ENCODE results near the gene ANKS1B.
"Not testable (repeated sequence)": the region's sequence is repeated elsewhere in the genome, so short reads cannot be mapped to it uniquely, and the experiment has no call there.

ANKS1B gene

DNA sequence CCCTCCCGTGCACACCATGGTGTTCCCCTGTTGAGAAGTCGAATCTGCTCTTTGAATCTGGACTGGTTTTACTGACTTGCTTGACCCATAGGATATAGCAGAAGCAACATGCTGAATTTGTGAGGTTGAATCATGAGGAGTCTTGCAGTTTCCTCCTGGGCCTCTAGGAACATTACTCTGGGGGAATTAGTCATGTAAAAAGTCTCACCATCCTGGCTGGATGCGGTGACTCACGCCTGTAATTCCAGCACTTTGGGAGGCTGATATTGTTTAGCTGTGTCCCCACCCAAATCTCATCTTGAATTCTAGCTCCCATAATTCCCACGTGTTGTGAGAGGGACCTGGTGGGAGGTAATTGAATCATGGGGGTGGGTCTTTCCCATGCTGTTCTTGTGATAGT is 1228.9 kb downstream of the ANKS1B start:
- ATAC-seq, DNase-seq: not testable (repeated sequence)

GRCh38 chr12:98754095-98754494 is 1230.6 kb downstream of the ANKS1B start:
- ATAC-seq (peak; percentile 81), DNase-seq (peak; percentile 23)

DNA sequence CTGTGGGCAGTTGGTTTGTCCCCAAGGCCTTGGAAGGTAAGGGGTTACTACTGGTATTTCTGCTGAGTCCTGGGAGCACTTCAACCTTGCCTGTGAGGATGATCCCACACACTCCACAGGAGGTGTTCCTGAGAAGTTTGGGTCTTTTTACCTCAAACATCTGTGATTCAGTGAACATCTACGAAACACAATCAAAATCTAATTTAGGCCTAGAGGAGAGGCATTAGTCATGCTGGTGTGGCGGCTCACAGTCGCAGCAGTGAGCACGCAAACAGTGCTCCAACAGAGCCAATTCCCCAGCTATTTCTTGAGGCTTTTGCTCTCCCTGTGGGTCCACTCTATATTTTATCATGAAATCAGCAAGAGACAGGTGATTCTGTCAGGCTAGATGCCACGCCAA is 1232.0 kb downstream of the ANKS1B start:
- no peak for ATAC-seq
- DNase-seq, result no peak

DNA sequence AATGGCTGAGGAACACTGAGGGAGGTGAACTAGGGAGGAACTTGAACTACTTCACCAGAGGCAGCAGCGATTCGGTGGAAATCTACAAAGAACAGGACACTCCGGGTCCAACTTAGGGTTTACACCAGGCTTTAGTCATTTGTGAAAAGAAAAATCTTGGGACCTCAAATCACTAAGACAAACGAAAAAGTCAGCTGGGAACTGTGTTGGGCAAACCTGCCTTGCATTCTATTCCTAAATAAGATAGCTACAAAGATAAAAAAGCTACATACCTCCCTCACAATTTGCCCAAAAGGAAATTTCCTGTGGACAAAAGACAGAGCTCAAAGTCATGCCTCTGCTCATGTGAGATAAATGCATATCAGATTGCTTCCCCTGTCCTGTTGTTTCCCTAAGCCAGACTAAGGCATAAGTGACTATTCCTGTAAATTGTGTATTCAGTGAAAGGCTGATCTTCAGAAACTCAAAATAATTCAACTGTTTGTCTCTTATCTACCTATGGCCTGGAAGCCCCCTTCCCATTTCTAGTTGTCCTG is 1233.1 kb downstream of the ANKS1B start:
- ATAC-seq (no peak), DNase-seq (no peak)

GRCh38 chr12:98750511-98750910 is 1234.2 kb downstream of the ANKS1B start:
- no peak for ATAC-seq
- no peak for DNase-seq

DNA sequence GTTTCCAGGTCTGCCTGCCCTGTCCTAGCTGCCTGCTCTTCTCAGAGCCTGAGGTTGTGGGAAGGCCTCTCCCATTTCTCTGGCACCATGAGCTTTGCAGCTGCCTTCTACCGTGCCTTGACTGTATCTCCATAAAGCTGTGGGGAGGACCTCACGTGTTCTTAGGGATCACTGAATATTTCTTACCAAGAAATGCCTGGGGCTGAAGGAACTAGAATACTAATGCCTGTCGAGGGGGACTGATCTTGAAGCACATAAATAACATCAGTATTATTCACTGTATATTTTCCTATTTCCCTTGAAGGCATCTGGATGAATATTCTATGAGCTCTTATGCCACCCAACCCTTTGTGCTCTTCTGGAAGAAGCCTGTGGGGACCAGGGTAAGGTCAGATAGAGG is 1236.3 kb downstream of the ANKS1B start:
- DNase-seq (no peak), ATAC-seq (no peak)

DNA sequence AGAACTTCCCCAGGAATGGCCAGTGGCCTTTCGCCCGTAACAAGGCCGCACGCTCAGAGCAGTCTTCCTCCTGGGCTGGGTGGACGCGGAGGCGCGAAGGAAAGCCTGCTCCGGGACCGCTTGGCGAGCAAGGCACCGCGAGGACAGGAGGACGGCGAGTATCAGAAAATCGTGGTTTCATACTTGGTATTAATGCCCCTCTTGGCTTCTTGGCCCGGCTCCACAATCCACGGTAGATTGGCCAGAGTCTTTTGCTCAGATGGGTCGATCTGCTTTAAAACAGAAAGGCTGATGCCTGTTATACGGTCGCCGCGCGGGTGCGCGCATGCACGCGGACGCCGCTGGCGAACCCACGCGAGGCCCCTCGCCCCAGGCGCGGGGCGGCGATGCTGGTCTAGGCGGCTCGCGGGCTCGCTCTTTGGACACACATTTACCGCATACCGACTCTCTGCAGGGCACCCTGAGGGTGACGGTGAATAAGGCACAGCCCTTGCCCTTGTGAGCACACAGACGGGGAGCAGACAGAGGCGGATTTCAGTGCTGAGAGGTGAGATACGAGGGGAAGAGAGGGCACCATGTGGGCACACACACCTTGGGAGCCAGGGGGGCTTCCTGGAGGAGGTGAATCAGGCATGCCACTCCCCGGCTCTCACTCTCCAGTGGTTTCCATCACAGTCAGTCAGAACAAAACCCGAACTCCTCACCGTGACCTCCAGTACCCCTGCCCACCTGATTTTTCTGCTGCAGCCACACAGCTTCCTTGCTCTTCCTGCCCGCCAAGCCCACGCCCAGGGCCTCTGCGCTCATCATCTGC is 1239.0 kb downstream of the ANKS1B start:
- DNase-seq, result peak; percentile 38
- ATAC-seq, result peak; percentile 38

- DNase-seq (no peak), ATAC-seq (no peak)
Observed at GRCh38 chr12:98744680-98745079, 1240.1 kb downstream of the ANKS1B start.

GRCh38 chr12:98743362-98743953 is 1241.3 kb downstream of the ANKS1B start:
- peak; percentile 53 for DNase-seq
- ATAC-seq, result no peak

DNA sequence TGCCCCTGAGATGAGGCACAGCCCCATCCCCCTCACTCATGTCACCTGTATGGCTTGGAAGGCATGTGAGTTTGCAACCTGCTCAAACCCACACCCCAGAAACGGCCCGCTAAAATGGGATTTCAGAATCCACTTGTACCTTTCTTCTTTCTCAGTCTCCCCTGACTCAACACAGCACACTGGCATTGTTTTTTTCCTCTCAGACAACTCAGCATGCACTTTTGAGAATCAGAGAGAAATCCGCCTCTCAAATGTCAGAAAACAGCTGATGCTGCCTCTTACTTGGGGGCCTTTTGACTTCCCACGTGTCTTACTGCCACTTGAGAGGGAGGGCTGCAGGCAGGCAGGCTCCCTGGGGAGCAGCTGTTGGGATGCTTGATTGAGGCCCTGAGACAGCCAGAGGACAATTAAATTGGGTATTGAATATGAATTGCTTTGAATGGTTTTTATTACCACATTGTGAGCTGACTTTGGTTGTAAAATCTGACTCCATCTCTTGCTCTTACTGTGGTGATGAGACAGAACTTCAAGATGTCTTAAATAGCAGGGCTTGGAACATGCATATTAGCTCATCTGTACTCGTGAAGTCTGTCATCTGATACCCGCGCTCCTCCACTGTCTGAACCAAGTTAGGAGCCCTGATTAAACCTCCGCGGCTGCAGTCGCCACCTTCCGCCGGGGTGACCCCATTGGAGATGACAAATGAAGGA is 1243.0 kb downstream of the ANKS1B start:
- peak; percentile 37 for ATAC-seq
- DNase-seq, result peak; percentile 19

- ATAC-seq, result peak; percentile 83
- peak; percentile 30 for DNase-seq
Observed at GRCh38 chr12:98741196-98741555, 1243.6 kb downstream of the ANKS1B start.

DNA sequence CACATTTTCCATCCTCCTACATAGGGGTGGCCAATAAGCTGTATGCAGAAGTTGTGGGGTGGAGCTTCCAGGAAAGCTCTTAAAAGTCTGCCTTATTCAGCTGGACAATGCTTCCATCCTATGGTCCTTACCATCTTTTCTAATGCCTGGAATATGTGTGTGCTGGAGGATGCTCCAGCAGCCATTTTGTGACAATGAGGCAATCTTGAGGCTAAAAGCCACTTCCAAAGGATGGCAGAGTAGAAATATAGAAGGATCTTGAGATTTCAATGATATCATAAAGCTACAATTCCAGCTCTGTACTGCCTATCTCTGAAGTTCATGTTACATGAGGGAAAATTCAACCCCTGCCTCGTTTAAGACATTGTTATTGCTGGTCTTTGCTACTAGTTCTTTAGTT is 1244.0 kb downstream of the ANKS1B start:
- DNase-seq (no peak), ATAC-seq (no peak)

GRCh38 chr12:98738539-98738938 is 1246.2 kb downstream of the ANKS1B start:
- DNase-seq (no peak), ATAC-seq (no peak)

DNA sequence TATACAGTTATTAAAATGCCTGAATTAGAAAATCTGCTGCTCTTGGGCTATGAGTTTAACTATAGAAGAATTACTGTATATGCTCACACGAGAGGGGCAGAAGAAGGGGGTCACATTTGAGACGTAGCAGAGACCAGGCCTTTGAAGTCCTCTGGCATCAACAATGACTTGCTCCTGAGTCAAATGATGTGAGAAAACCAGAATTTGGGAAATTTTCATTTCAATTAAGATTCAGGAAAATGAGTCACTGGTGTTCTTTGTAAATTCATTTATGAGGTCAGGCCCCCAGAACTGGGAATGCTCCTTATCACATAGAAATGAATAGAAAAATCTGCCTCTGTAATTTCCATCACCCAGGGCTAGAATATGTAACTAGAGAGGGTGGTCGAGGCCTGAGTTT is 1246.7 kb downstream of the ANKS1B start:
- DNase-seq (no peak), ATAC-seq (no peak)

GRCh38 chr12:98737322-98737712 is 1247.4 kb downstream of the ANKS1B start:
- ATAC-seq (no peak), DNase-seq (no peak)

DNA sequence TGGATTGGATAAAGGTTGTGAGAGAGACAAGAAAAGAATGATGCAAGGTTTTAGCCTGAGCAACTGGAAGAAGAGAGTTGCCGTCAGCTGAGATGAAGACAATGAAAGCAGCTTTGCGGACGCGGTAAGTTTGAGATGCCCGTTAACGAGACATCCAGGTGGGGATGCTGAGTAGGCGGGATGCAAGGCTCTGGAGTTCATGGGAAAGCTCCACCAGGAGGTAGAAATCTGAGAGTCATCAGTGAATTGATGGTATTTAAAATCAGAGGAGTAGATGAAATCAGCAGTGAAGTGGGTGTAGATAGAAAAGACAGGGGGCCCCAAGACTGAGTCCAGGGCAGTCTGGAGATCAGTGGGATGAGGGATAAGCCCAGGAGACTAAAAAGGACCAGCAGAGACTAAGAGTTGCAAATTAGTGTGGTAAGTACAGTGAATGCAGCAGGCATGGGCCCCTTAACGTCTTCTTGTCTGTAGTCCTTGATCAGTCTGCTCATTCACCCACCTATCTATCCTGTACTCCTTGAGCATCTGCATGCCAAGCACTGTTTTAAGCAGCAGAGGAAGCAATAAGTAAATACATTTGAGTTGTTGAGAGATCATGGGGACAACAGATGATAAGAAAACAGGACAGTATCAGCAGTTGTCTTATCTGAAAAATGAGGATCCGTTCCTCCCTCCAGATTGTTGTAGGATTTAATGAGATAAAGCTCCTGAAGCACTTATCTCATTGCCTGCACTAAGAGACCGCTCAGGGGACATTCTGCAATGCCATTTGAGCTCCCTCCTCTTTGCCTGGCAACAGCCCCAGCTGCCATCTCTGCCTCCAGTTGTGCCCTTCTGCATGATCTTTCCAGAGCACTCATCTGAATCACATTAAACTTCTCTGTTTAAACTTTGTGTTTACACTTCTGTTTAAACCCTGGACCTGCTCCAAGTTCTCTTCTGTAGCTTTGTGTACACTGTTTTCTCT is 1248.1 kb downstream of the ANKS1B start:
- DNase-seq, result no peak
- ATAC-seq, result no peak

DNA sequence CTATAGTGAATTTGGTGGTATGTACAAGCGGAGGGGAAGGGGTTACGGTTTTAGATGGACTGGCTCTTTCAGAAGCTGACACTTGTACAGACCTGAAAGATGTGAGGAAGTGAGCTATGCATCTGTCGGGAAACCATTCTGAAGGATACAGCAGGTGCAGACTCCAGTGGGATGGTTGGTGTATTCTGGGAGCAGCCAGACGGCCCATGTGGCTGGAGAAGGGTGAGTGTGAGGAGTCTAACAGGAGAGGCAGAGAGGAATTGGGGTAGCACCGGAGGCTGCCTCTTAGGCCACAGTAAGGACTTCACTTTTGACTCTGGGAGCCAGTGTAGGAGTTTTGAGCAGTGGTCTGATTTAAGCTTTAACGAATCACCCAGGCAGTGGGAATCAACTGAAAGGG is 1248.9 kb downstream of the ANKS1B start:
- ATAC-seq (no peak), DNase-seq (no peak)

- no peak for DNase-seq
- no peak for ATAC-seq
Observed at GRCh38 chr12:98733667-98734350, 1250.9 kb downstream of the ANKS1B start.

DNA sequence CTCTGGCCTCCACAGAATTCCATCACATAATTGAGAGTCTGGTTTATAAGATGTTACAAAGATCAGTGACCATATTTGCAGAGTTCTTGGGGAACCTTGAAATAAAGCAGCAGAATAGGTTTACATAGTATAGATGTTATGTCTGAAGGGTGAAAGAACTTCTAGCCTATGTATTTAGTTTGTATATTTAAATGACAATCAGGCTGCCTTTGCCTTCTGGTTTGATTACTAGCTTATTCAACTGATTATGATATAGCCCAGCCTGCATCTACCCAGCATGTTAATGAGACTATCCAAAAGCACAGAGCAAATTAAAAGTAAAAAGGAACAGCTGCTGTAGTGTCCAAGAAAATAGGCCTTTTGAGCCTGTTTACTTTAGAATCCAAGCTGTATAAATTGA is 1254.3 kb downstream of the ANKS1B start:
- no peak for ATAC-seq

GRCh38 chr12:98727196-98727595 is 1257.5 kb downstream of the ANKS1B start:
- DNase-seq (no peak), ATAC-seq (no peak)

More for the DNA sequence above, 1254.3 kb downstream of the ANKS1B start:
- DNase-seq, result no peak
